ENCODE results near the gene GLI2. TPM values are rescaled to one million over a fixed set of nuclear protein-coding genes. Genes with fewer than 3 reads are reported as not detected.

Gene GLI2
- total RNA-seq, 2 donors from 2014 or later: not detected

DNA sequence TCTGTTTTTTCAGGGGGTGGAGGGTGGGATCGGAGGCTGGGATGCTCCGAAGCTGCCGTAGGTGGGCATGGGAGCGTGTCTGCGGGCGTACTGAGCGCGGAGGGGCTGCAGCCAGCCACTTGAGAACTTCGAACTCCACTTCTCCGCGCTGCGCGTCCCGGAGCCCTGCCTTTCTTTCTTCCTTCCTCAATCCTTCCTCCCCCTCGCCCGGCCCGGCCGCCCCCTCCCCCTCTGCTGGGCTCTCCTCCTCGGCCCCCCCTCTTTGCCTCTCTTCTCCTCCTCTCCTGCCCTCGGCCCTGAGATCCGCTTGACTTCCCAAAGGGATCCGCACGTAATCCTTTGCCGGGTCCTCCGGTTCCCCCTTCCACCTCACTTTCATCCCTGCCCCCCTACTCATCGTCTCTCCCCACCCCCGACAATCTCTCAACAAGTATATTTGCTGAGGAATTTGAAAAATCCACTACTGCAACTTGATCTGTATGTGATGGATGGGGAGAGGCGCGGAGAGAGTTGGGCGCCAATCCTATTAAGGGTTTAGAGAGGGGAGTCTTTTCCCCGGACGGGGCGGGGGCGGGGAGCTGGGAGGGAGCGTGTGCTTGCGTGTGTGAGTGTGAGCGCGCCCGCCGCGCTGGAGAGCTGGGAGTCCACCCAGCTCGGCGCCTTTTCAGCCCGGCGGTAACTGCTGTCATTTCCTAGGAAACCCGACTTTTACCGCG, 1.1 kb downstream of the GLI2 start:
- ATAC-seq (replicated peaks in 1 of 2) (no peak), DNase-seq (no peak)
- Mint-ChIP-seq H3K36me3 (ENCODE audit: insufficient read depth in 2 of 2) (peaks cover 0 to 2% of the 10 kb centered on the region in 2 donors), H3K27me3 (ENCODE audit: low read depth) (peaks cover 75% of the 10 kb centered on the region), H3K9me3 (no peaks in the 10 kb centered on the region), H3K27ac (no peak overlapping the region), H3K4me3 (peak overlapping the region; percentile 53 to 63), H3K4me1 (ENCODE audit: low read depth) (peaks cover 9% of the 10 kb centered on the region)

DNA sequence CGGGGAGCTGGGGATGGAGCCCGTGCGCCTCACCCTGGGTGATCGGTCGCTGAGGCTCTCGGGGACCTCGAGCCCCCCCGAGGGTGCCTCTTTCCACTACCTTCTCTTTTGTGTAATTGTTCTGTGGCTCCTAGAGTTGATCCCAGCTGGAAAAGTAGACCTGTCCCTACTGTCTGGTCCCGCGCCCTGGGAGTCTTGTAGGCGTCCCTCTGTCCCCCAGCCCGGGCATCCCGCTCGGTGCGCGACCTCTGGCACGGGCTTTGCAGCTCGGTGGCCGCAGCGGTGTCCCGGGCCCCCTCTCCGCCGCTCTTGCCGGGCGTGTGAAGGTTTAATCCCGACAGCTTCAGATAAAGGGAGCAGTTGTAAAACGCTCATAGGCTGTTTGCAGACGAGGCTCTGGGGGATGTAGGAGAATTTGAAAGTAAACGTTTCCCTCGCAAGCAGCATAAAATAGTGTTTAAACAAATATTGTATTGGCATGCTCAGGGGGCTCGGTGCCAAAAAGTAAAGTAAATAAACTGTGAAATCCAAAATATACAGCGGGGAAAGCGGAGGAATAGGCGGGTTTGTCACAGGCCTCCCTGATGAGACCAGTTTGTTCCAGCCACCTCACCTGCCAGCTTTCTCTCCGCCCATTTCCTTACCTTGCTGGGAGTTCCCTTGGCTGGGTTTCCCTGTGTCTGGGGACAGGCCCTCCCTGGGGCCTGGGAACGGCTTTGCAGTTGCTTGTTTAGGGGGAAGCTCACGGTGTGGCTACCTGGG, 1.9 kb downstream of the GLI2 start:
- Mint-ChIP-seq H3K4me1 (ENCODE audit: low read depth) (peaks cover 9% of the 10 kb centered on the region), H3K27me3 (ENCODE audit: low read depth) (peaks cover 79% of the 10 kb centered on the region), H3K27ac (no peak overlapping the region), H3K9me3 (no peaks in the 10 kb centered on the region), H3K36me3 (ENCODE audit: insufficient read depth in 2 of 2) (peaks cover 0 to 2% of the 10 kb centered on the region in 2 donors), H3K4me3 (peak overlapping the region; percentile 8 to 63)
- DNase-seq: no peak
- no peak for ATAC-seq (replicated peaks in 1 of 2)

DNA sequence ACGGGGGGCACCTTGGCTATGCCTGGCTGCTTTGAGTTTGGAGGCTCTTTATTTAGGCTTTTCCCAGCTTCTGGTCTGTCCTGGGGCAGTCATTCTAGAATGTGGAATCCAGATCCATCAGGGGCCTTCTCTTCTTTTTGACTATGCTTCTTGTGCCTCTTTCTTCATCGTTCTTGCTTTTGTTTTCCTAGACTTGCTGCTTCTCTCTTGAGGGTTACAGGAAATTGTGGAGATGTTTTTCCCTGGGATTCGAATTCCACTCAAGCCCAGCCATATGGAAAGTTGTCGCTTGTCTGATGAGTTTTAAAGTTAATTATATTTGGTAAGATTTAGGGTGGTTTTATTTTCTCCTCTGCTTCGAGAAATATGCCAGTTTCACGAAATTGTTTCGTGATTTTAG, 2.4 kb downstream of the GLI2 start:
- DNase-seq (no peak), ATAC-seq (replicated peaks in 1 of 2) (no peak)
- H3K27ac Mint-ChIP-seq: no peak overlapping the region
- H3K4me1 Mint-ChIP-seq (ENCODE audit: low read depth): peaks cover 9% of the 10 kb centered on the region
- H3K36me3 Mint-ChIP-seq (ENCODE audit: insufficient read depth in 2 of 2): peaks cover 0 to 2% of the 10 kb centered on the region in 2 donors
- no peaks in the 10 kb centered on the region for H3K9me3 Mint-ChIP-seq
- H3K4me3 Mint-ChIP-seq: peak overlapping the region in 1 of 2 donors; percentile 3
- H3K27me3 Mint-ChIP-seq (ENCODE audit: low read depth): peaks cover 79% of the 10 kb centered on the region

DNA sequence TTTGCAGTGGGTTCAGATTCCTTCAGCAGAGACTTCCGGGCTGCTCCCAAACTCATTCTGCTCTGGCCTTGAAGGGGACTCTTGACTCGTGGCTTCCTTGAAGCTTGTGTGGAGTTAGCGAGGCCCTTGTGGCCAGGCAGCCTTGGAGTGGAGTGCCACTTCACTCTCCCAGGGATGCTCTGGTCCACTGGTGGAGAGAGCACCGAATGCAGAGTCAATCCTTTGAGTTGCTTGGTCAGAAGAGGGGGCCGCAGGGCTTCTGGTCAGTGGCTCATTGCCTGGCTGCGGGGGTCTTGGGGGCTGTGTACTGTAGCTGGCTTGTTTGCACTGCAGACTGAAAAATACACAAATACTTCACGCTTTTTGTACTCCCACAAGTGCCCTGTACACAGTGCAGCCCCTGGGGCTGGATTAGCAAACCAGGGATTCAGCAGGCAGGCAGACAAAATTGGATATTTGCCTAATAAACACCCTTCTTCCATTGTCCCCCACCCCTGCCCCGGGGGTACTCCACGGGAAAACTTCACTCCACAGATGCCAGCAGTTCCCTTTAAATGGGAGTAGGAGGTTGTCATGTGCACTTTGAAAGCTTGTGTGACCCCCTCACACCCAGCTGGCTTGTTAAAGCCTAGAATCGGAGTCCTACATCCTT, 3.2 kb downstream of the GLI2 start:
- H3K4me3 Mint-ChIP-seq: no peak overlapping the region
- H3K4me1 Mint-ChIP-seq (ENCODE audit: low read depth): peaks cover 9% of the 10 kb centered on the region
- peaks cover 75% of the 10 kb centered on the region for H3K27me3 Mint-ChIP-seq (ENCODE audit: low read depth)
- H3K27ac Mint-ChIP-seq: no peak overlapping the region
- peaks cover 0 to 2% of the 10 kb centered on the region in 2 donors for H3K36me3 Mint-ChIP-seq (ENCODE audit: insufficient read depth in 2 of 2)
- H3K9me3 Mint-ChIP-seq: no peaks in the 10 kb centered on the region
- ATAC-seq (replicated peaks in 1 of 2) (no peak), DNase-seq (no peak)

DNA sequence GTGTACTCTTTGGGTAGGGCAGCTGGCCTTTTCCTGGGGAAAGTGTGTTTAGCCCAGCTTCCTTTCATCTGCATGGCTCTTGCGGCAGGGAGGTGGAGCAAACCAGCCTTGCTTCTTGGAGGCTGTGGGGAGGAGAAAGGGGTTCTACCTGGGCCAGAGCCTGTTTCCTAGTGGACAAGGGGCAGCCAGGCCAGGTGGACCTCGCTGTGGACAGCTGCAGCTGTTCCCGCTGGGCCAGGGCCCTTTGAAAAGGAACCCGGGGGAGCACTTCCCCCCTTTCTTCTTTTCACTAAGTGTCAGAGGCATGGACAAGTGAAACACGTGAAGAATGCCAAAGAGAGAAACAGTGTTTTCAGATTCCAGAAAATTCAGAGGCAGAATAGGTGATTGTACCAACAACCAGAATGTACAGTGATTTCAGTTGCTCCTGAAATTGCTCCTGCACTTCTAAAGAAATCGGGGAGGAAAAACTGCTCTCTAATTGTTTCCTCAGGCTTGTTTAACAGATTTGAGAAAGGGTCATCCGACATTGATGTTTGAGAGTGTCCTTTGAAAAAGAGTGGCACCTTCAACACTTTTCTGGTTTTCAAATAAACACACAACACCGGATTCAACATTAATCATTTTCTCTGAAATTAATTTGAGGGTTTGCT, 3.9 kb downstream of the GLI2 start:
- H3K4me3 Mint-ChIP-seq: no peak overlapping the region
- DNase-seq: no peak
- no peak overlapping the region for H3K27ac Mint-ChIP-seq
- no peaks in the 10 kb centered on the region for H3K9me3 Mint-ChIP-seq
- peaks cover 75% of the 10 kb centered on the region for H3K27me3 Mint-ChIP-seq (ENCODE audit: low read depth)
- peaks cover 0 to 2% of the 10 kb centered on the region in 2 donors for H3K36me3 Mint-ChIP-seq (ENCODE audit: insufficient read depth in 2 of 2)
- ATAC-seq (replicated peaks in 1 of 2): no peak
- peaks cover 9% of the 10 kb centered on the region for H3K4me1 Mint-ChIP-seq (ENCODE audit: low read depth)

DNA sequence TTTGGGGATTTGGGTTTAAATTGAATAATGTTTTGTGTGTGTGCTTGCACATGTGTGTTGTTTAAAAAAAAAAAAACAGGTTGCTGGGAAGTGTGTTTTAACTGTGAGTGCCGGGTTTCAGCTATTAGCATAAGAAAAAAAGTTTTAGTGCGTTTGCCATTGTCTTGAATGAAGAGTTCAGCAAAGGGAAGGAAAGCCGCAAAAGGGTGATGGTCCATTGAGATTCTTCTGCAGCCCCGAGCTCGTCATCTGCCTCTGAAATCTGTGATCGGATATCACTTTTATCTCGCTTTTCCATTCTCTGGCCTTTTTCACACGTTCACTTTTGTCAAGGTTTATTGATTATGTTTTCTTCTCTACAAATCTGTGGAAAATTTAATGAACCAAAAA, 4.7 kb downstream of the GLI2 start:
- no peak overlapping the region for H3K27ac Mint-ChIP-seq
- DNase-seq: no peak
- ATAC-seq (replicated peaks in 1 of 2): no peak

DNA sequence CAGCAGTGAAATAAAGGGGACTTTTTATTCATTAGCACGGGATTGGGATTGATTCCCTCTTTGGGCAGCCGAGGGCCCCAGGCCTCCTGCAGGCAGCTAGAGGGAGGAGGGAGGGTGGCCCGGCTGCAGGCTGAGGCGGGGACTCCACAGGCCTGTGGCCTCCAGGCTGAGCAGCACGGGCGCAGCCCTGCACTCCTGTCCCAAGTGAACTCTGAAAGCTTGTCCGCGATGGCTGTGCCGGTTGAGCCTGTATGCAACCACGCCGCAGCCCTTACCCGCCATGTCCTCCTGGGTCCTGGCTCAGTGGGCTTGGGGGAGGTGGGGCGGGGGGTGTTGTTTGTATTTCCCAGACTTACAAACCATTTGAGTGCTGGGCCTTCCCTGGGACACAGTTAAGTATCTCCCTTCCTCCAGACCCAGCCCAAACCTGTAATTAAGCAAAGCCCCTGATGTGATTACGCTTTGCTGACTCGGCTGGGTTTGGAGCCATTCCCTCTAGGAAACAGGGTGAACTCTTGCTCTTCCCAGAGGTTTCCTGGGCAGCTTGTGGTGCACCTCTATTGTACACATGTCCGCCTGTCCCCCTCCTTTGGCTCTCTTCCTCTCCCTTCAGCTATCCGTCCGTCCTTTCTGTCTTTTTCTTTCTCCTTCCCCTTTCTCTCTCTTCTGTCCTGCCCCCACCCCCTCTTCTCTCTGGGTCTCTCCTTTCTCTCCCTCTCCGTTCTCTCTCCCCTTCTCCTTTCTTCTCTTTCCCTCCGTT, 5.3 kb downstream of the GLI2 start:
- Mint-ChIP-seq H3K4me1 (ENCODE audit: low read depth) (peaks cover 9% of the 10 kb centered on the region), H3K4me3 (no peak overlapping the region), H3K9me3 (no peaks in the 10 kb centered on the region), H3K36me3 (ENCODE audit: insufficient read depth in 2 of 2) (peaks cover 0 to 2% of the 10 kb centered on the region in 2 donors), H3K27ac (no peak overlapping the region), H3K27me3 (ENCODE audit: low read depth) (peaks cover 72% of the 10 kb centered on the region)
- no peak for DNase-seq
- ATAC-seq (replicated peaks in 1 of 2): no peak

More for the DNA sequence above, 4.7 kb downstream of the GLI2 start:
- Mint-ChIP-seq H3K9me3 (no peaks in the 10 kb centered on the region), H3K27me3 (ENCODE audit: low read depth) (peaks cover 72% of the 10 kb centered on the region), H3K4me3 (no peak overlapping the region), H3K4me1 (ENCODE audit: low read depth) (peaks cover 9% of the 10 kb centered on the region), H3K36me3 (ENCODE audit: insufficient read depth in 2 of 2) (peaks cover 0 to 2% of the 10 kb centered on the region in 2 donors)

DNA sequence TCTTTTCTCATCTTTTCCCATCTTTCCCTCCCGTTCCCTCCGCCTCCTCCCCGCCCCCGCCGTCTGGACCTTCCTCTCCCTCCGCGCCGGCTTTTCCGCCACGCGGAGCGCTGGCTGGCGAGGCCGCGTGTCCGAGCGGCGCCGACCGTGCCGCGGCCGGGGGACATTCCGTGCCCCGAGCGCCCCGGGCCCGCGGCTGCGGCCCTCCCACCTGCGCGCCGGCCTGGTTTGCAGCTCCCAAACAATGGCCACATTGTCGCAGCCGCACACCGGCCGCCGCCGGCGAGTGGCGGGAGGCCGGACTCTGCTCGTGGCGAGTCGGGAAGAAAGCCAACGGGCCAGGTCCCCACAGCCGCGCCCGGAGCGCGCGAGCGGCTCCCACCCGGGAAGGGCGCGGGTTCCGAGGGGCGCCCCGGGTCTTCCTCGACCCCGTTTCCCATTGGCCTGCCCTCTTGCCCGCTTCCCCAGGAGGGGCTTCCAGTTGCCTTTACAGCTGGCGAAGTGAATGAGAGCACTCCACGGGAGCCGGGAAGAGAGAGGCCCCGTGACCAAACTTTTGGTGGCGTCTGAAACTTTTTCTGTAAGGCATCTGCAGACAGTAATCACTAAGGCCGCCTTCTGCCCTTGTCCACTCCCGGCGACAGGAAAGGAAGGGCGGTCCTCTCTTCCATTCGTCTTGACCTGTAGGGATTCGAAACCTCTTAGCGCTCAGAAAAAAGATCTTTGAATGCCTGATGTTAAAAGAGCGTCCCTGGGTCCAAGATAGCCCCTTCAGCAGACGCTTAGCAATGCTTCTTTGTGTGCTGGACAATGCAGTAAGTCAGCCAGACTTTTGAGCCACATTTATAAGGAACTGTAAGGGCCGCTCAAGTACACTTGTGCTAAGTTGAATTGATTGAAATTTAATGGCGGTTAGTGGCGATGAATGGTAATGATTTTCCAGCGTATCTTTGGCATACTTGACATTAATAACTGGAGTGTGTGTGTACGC, 6.2 kb downstream of the GLI2 start:
- Mint-ChIP-seq H3K27ac (no peak overlapping the region), H3K36me3 (ENCODE audit: insufficient read depth in 2 of 2) (peaks cover 0 to 2% of the 10 kb centered on the region in 2 donors), H3K4me1 (ENCODE audit: low read depth) (peaks cover 6% of the 10 kb centered on the region), H3K9me3 (no peaks in the 10 kb centered on the region), H3K27me3 (ENCODE audit: low read depth) (peaks cover 67% of the 10 kb centered on the region), H3K4me3 (no peak overlapping the region)
- DNase-seq (no peak), ATAC-seq (replicated peaks in 1 of 2) (no peak)

DNA sequence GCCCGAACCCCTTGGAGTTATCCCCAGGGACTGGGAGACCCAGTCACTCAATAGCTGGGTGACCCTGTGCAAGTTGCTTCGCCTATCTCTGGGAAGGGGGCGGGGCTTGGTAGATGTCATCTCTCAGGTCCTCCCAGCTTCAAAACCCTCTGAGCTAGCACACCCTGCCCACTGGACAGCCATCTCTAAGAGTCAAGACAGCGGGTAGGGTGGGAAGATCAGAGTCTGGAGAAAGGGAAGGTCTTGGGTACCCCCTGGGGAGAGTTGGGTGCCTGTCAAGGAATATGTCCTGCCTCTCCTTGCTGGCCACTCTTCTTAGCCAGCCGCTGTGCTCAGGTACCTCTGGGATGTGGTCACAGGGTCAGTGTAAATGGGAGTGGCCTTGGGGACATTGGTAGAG, 8.0 kb downstream of the GLI2 start:
- ATAC-seq (replicated peaks in 1 of 2) (no peak), DNase-seq (no peak)
- H3K9me3 Mint-ChIP-seq: no peaks in the 10 kb centered on the region
- H3K4me1 Mint-ChIP-seq (ENCODE audit: low read depth): no peaks in the 10 kb centered on the region
- no peak overlapping the region for H3K4me3 Mint-ChIP-seq
- peaks cover 49% of the 10 kb centered on the region for H3K27me3 Mint-ChIP-seq (ENCODE audit: low read depth)
- peaks cover 0 to 2% of the 10 kb centered on the region in 2 donors for H3K36me3 Mint-ChIP-seq (ENCODE audit: insufficient read depth in 2 of 2)
- H3K27ac Mint-ChIP-seq: no peak overlapping the region

DNA sequence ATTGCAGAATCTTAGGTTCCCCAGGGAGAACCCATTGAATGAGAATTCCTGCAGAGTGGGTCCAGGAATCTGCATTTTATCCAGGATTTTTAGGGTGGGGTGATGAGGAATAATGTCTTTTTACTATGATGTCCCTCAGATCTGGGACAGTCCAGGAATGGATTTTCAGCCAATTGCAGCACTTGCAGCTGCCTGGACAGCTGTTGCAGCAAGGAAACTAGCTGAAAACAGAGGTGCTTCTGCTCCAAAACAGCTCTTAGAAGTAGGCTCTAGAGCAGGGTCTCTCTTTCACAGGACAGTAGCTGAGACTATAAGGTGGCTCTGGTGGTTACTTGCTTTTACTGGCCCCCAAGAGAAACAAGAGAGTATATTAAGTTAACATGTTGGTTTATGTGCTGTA, 9.1 kb downstream of the GLI2 start:
- Mint-ChIP-seq H3K4me3 (no peak overlapping the region), H3K4me1 (ENCODE audit: low read depth) (no peaks in the 10 kb centered on the region), H3K27me3 (ENCODE audit: low read depth) (peaks cover 38% of the 10 kb centered on the region), H3K9me3 (no peaks in the 10 kb centered on the region), H3K36me3 (ENCODE audit: insufficient read depth in 2 of 2) (peaks cover 0 to 2% of the 10 kb centered on the region in 2 donors), H3K27ac (no peak overlapping the region)
- DNase-seq (no peak), ATAC-seq (replicated peaks in 1 of 2) (no peak)

DNA sequence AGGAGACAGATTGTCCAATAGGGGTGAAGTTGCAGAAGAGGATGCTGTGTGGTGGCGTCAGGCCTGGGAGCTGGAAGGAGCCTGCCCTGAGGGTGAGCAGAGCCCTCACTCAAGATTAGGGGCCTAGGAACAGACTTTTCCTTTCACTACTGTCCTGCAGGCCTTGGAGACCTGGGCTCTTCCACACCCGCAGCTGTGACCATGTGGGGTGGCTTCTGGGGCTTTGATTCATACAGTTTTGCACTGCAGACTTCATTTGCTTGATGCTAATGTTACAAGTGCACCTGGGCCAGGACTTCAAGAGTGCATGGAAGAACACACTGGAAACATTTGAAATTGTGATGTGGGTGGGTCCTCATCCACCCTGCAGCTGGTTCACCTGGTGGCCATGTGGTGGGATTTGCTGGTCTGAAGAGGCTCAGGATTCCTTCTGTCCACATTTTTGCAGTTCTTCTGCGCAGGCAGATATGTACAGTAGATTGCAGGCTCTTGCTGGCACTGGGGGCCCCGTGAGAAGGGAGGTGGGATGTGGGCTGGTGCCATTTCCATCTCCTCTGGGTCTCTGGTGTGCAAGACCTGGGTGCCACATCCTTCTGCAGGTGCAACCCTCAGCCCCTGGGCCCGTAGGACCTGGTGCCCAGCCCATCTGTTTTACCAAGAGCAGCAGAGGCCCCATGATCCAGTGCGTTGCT, 9.9 kb downstream of the GLI2 start:
- Mint-ChIP-seq H3K27ac (no peak overlapping the region), H3K9me3 (no peaks in the 10 kb centered on the region), H3K4me3 (no peak overlapping the region), H3K27me3 (ENCODE audit: low read depth) (peaks cover 31% of the 10 kb centered on the region), H3K4me1 (ENCODE audit: low read depth) (no peaks in the 10 kb centered on the region), H3K36me3 (ENCODE audit: insufficient read depth in 2 of 2) (peaks cover 0 to 2% of the 10 kb centered on the region in 2 donors)
- DNase-seq: no peak
- no peak for ATAC-seq (replicated peaks in 1 of 2)

Data from activated T-cell treated with anti-CD3 and anti-CD28 coated beads, Interleukin-2, amount 50 U/mL, for 72 hours (primary cell).